Aorta (tissue), 5 donors: Measurements from ENCODE around the gene MADCAM1. TPM values are rescaled to one million over a fixed set of nuclear protein-coding genes. Genes with fewer than 3 reads are reported as not detected.

Experiments used
- ATAC-seq: fragments of 200-7000 bp; cut with Tn5 transposase; one replicate; pipeline ENCODE4 v1.9.1; 2022; ENCODE audit warnings: moderate library complexity; ENCODE audit not compliant: low FRiP score
- DNase-seq, 2 donors: peaks; one replicate each; pipeline ENCODE4 v3.0.0-alpha.2; 2020
- H3K27ac ChIP-seq, 2 donors: one replicate each; pipeline ENCODE4 v1.5.1; 2013; ENCODE audit warnings: low read length in 2 of 2, mild to moderate bottlenecking in 2 of 2, moderate library complexity in 2 of 2, control low read depth in 1 of 2, inconsistent platforms in 1 of 2, low read depth in 1 of 2
- H3K27me3 ChIP-seq, 2 donors: one replicate each; pipeline ENCODE4 v1.6.1; 2013; ENCODE audit warnings: control low read depth in 1 of 2, low read length in 1 of 2, mild to moderate bottlenecking in 1 of 2, moderate library complexity in 1 of 2; ENCODE audit not compliant: insufficient read depth in 2 of 2, control insufficient read depth in 1 of 2
- H3K36me3 ChIP-seq, 2 donors: one replicate each; pipeline ENCODE4 v1.6.1; 2013; ENCODE audit warnings: control low read depth in 1 of 2, low read length in 1 of 2, mild to moderate bottlenecking in 1 of 2; ENCODE audit not compliant: insufficient read depth in 2 of 2, control insufficient read depth in 1 of 2
- H3K4me1 ChIP-seq, 2 donors: one replicate each; pipeline ENCODE4 v1.6.1; 2013; ENCODE audit warnings: low read length in 2 of 2, control low read depth in 1 of 2, mild to moderate bottlenecking in 1 of 2, moderate library complexity in 1 of 2; ENCODE audit not compliant: insufficient read depth in 2 of 2, control insufficient read depth in 1 of 2
- H3K4me3 ChIP-seq, 2 donors: one replicate each; pipeline ENCODE4 v1.5.1; 2013; ENCODE audit warnings: low read length in 2 of 2, control low read depth in 1 of 2, mild to moderate bottlenecking in 1 of 2
- H3K9me3 ChIP-seq: one replicate; pipeline ENCODE4 v1.6.1; 2013; ENCODE audit warnings: mild to moderate bottlenecking, low read length; ENCODE audit not compliant: control insufficient read depth
- WGBS, 2 donors: extraction: QIAGEN DNeasy Blood & Tissue Kit; methylation state at CpG; one replicate each; pipeline ENCODE4 v1.1.7; 2013; 5-methylcytosine and 5-hydroxymethylcytosine counted together
- intact Hi-C, 2 donors: fragments of 100-400 bp; cut with DNase I; formaldehyde crosslinking; loops; one replicate each; pipeline versions ENCODE4 v1.14.2 to v1.15.0; 2022
- polyA plus RNA-seq, 2 donors: library from polyadenylated mRNA; stranded (reverse); fragments of 200-250 nt; gene quantifications; one replicate each; pipeline ENCODE4 v1.2.3, GENCODE V29; 2013
- total RNA-seq, 2 donors: library from RNA; stranded (reverse); fragmentation: NEBNext Ultra II Directional; extraction: Animal tissue kit (Norgen Biotek cat#: 25700); gene quantifications; one replicate each; pipeline ENCODE4 v1.2.1, GENCODE V29; 2021
- donor health status: healthy with polysubstance abuse.
- donor health status: Bipolar disorder and iron deficiency.
- donor health status: DM: no; HTN: no; CAD: no.
- donor health status: DM: no; HTN: no; CAD: no.
- donor health status: DM: yes; HTN: yes; CAD: no.

The MADCAM1 gene
- total and polyA plus RNA-seq, 4 donors = 0.50 to 1.4 (median 0.63) TPM; not detected in 1

- H3K27me3 ChIP-seq = no peaks in the 10 kb centered on the region
- DNase-seq = peak; percentile 77 to 93
- WGBS, 2 donors = 0 to 1% methylated on average over 42 to 47 of the region's 47 CpGs
- H3K36me3 ChIP-seq = peaks cover 0 to 10% of the 10 kb centered on the region in 2 donors
- peaks cover 0 to 6% of the 10 kb centered on the region in 2 donors for H3K4me1 ChIP-seq
- H3K27ac ChIP-seq = peak overlapping the region; percentile 6 to 53
- peak overlapping the region; percentile 62 to 74 for H3K4me3 ChIP-seq
- peak; percentile 63 for ATAC-seq
- intact Hi-C loops = no loop called here
- no peaks in the 10 kb centered on the region for H3K9me3 ChIP-seq
Measured at GRCh38 chr19:532561-533363, 36.5 kb downstream of the MADCAM1 start.

- WGBS, 2 donors = 13 to 20% methylated on average over 24 to 25 of the region's 25 CpGs
Measured at GRCh38 chr19:533364-534058, 37.2 kb downstream of the MADCAM1 start.

GRCh38 chr19:534088-534487, 37.8 kb downstream of the MADCAM1 start:
- H3K4me3 ChIP-seq = no peak overlapping the region
- intact Hi-C loops = no loop called here
- WGBS, 2 donors = 80 to 81% methylated on average over 14 of the region's 14 CpGs
- H3K27me3 ChIP-seq = no peaks in the 10 kb centered on the region
- H3K4me1 ChIP-seq = peaks cover 0 to 6% of the 10 kb centered on the region in 2 donors
- no peaks in the 10 kb centered on the region for H3K9me3 ChIP-seq
- no peak for ATAC-seq
- no peak overlapping the region for H3K27ac ChIP-seq
- DNase-seq = no peak
- peaks cover 0 to 14% of the 10 kb centered on the region in 2 donors for H3K36me3 ChIP-seq

More at GRCh38 chr19:533364-534058, 37.2 kb downstream of the MADCAM1 start:
- ATAC-seq = no peak
- H3K27ac ChIP-seq = peak overlapping the region; percentile 6 to 44
- peaks cover 0 to 12% of the 10 kb centered on the region in 2 donors for H3K36me3 ChIP-seq
- H3K27me3 ChIP-seq = no peaks in the 10 kb centered on the region
- H3K4me3 ChIP-seq = peak overlapping the region in 1 of 2 donors; percentile 74
- H3K9me3 ChIP-seq = no peaks in the 10 kb centered on the region
- H3K4me1 ChIP-seq = peaks cover 0 to 6% of the 10 kb centered on the region in 2 donors
- DNase-seq = no peak
- intact Hi-C loops = no loop called here

- peaks cover 0 to 6% of the 10 kb centered on the region in 2 donors for H3K4me1 ChIP-seq
- no peak for ATAC-seq
- no peak overlapping the region for H3K27ac ChIP-seq
- intact Hi-C loops = no loop called here
- 68% methylated on average over 15 to 16 of the region's 16 CpGs for WGBS, 2 donors
- H3K36me3 ChIP-seq = peaks cover 0 to 19% of the 10 kb centered on the region in 2 donors
- no peak overlapping the region for H3K4me3 ChIP-seq
- peak in 1 of 2 donors; percentile 43 for DNase-seq
- no peaks in the 10 kb centered on the region for H3K27me3 ChIP-seq
- no peaks in the 10 kb centered on the region for H3K9me3 ChIP-seq
Measured at GRCh38 chr19:535017-535835, 38.9 kb downstream of the MADCAM1 start.

GRCh38 chr19:536031-536880, 40.0 kb downstream of the MADCAM1 start:
- no peak for ATAC-seq
- Histone ChIP-seq H3K4me3 (no peak overlapping the region), H3K36me3 (peaks cover 0 to 20% of the 10 kb centered on the region in 2 donors), H3K27ac (no peak overlapping the region), H3K4me1 (peaks cover 0 to 6% of the 10 kb centered on the region in 2 donors), H3K9me3 (no peaks in the 10 kb centered on the region), H3K27me3 (no peaks in the 10 kb centered on the region)
- intact Hi-C loops = no loop called here
- DNase-seq = peak in 1 of 2 donors; percentile 47
- WGBS, 2 donors = 87 to 91% methylated on average over 52 to 55 of the region's 55 CpGs

GRCh38 chr19:536881-537404, 40.7 kb downstream of the MADCAM1 start:
- H3K4me1 ChIP-seq = peaks cover 0 to 6% of the 10 kb centered on the region in 2 donors
- no peak overlapping the region for H3K4me3 ChIP-seq
- no peaks in the 10 kb centered on the region for H3K9me3 ChIP-seq
- ATAC-seq = no peak
- H3K27me3 ChIP-seq = no peaks in the 10 kb centered on the region
- intact Hi-C loops = no loop called here
- WGBS, 2 donors = 95% methylated on average over 25 to 26 of the region's 26 CpGs
- no peak overlapping the region for H3K27ac ChIP-seq
- peaks cover 0 to 23% of the 10 kb centered on the region in 2 donors for H3K36me3 ChIP-seq
- peak in 1 of 2 donors; percentile 78 for DNase-seq

GRCh38 chr19:538641-539428, 42.5 kb downstream of the MADCAM1 start:
- Histone ChIP-seq H3K4me1 (peaks cover 0 to 3% of the 10 kb centered on the region in 2 donors), H3K4me3 (no peak overlapping the region), H3K27me3 (no peaks in the 10 kb centered on the region), H3K9me3 (no peaks in the 10 kb centered on the region), H3K36me3 (peaks cover 0 to 25% of the 10 kb centered on the region in 2 donors), H3K27ac (no peak overlapping the region)
- 73 to 84% methylated on average over 40 of the region's 40 CpGs for WGBS, 2 donors
- intact Hi-C loops = no loop called here
- DNase-seq = no peak
- ATAC-seq = no peak
